Measurements from ENCODE around the gene TNIK. TPM values are rescaled to one million over a fixed set of nuclear protein-coding genes. Genes with fewer than 3 reads are reported as not detected.

Gene TNIK
- total and polyA plus RNA-seq, 10 of the 15 experiments (the other 5 are each of a cell fraction or from before 2014, with no cell fraction given), result 13.9 to 74.3 (median 48.2) TPM

GRCh38 chr3:171506743-171507319 is 46.6 kb upstream of the TNIK start (continued):
- no peak for TF ChIP-seq POLR2AphosphoS5 (IDR thresholded peaks at IDR 0.05; ENCODE audit: low read length)
- TF ChIP-seq EZH2 (IDR thresholded peaks at IDR 0.05; ENCODE audit: borderline replicate concordance, control insufficient read depth, low read depth, low read length), result no peak
- no peak for TF ChIP-seq ATF7 (IDR thresholded peaks at IDR 0.05; ENCODE audit: low read depth)
- no peak for TF ChIP-seq LARP7 (IDR thresholded peaks at IDR 0.05)
- no peak for TF ChIP-seq PRDM15 (CRISPR knock-in tag; IDR thresholded peaks at IDR 0.05)
- no peak for TF ChIP-seq BMI1 (IDR thresholded peaks at IDR 0.05; ENCODE audit: borderline replicate concordance)
- no peak for TF ChIP-seq PBX3 (IDR thresholded peaks at IDR 0.05; ENCODE audit: insufficient replicate concordance, low read depth, low read length)
- no peak for TF ChIP-seq EED (IDR thresholded peaks at IDR 0.05; ENCODE audit: low read depth)
- no peak for TF ChIP-seq E2F4 (IDR thresholded peaks at IDR 0.05; ENCODE audit: low read depth, low read length)
- TF ChIP-seq ZBTB40 (IDR thresholded peaks at IDR 0.05; ENCODE audit: borderline replicate concordance), result no peak

Measured in GM12878 (cell line).